ENCODE measurements around the gene UBTD2.
"Not testable (repeated sequence)": the region's sequence is repeated elsewhere in the genome, so short reads cannot be mapped to it uniquely, and the experiment has no call there.

UBTD2 gene

DNA sequence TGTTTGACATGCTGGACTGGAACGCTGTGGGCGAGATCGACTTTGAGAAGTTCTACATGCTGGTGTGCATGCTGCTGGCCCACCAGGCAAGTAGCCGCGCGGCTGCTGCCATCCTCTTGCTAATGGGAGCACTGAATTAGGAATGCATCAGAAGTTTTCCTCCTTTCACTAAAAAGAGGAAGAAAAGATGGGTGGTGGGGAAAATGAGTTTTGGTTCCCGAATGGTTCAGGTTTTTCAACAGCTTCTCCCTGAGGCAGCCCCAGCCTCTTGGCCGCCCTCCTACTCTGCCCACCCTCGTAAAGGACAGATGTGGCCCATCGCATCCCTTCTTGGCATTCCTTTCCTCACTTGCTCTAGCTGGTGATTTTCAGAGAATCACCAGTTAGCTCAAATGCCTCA lies 84.1 kb downstream of the UBTD2 start:
- no peak for FAIRE-seq

GRCh38 chr5:172197775-172198174 lies 85.8 kb downstream of the UBTD2 start:
- FAIRE-seq; DNase-seq (ENCODE audit: insufficient read length, low spot score): not testable (repeated sequence)

More for the DNA sequence above, 84.1 kb downstream of the UBTD2 start:
- DNase-seq (ENCODE audit: insufficient read length, low spot score) = no peak

GRCh38 chr5:172194985-172195774 lies 88.4 kb downstream of the UBTD2 start:
- DNase-seq (ENCODE audit: insufficient read length, low spot score) (no peak), FAIRE-seq (no peak)

DNA sequence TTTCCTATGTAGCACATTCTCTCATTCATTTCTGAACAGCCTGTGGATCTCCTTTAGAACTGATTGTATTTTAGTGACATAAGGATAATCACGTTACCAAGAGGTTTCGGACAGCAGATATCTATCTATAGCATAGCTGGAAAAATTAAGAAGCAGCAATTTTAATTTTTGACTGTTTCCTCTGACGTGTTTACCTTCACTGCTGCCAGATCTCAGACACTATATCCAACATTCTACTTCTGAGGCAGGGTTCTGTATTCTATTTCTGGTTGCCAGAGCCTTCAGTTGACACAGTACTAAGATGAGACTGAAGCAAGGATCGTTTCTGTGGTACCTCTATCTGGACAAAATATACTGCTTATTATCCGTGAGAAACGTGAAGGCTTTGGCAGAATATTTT lies 89.7 kb downstream of the UBTD2 start, which contains the start of gene EFCAB9:
TSS of gene EFCAB9 (plus strand) at position 301 of the 400 bp plus-strand sequence. CDS start at position 302, 1 bp downstream.
- no peak for FAIRE-seq

DNA sequence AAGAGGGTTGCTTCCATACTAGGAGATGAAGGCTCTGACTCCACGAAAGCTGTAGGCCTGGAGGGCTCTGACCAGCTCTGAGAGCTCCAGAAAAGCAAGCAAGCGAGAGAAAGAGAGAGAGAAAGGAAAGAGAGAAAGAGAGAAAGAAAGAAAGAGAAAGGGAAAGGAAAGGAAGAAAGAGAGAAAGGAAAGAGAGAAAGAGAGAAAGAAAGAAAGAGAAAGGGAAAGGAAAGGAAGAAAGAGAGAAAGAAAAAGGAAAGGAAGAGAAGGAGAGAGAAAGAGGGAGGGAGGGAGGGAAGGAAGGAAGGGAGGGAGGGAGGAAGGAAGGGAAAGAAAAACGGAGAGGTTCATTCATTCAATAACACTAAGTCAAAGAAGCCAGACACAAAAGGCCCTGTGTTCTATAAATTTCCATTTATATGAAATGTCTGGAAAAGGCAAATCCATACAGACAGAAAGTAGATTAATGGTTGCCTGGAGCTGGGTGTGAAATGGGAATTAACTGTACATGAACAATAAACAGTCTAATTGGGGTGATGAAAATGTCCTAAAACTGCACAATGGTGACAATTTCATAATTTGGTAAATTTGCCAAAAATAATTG lies 93.8 kb downstream of the UBTD2 start:
- DNase-seq (ENCODE audit: insufficient read length, low spot score) (no peak), FAIRE-seq (no peak)

More for the DNA sequence above, 89.7 kb downstream of the UBTD2 start, which contains the start of gene EFCAB9:
- no peak for DNase-seq (ENCODE audit: insufficient read length, low spot score)

DNA sequence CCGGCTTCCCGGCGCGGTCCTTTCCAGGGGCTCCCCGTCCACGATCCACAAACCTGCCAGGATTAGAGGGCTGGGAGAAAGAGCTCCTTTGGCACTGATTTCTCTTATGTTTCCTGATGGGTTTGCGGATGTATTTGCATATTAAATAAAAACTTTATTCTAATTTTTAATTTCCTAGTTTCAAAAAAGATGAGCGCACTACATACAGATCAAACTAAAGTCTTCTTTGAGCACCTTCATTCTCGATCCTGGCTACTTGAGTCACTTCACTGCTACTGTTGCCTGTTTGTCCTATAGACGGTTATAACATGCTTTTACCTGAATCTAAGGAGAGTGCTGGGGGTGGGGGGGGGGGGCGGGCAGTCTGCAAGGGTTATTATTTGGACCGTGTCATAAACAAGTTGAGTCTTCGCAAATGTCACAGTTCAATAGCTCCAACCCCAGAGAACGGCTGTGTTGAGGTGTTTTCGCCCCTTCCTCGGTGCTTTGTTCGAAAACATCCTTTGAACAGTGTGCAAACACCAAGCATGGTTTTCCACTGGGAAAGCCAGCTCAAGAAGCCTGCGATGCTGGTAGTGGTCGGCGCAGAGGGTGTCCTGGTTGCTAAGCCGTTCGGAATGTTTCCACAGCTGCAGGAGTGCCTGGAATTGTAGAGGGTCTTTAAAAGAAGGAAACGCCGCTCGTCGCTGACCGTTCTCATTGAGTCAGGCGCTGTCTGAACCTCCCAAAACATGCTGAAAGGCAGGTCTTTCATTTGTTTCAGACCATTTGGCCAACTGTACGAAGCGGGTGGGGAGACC lies 94.5 kb downstream of the UBTD2 start:
- FAIRE-seq = no peak

DNA sequence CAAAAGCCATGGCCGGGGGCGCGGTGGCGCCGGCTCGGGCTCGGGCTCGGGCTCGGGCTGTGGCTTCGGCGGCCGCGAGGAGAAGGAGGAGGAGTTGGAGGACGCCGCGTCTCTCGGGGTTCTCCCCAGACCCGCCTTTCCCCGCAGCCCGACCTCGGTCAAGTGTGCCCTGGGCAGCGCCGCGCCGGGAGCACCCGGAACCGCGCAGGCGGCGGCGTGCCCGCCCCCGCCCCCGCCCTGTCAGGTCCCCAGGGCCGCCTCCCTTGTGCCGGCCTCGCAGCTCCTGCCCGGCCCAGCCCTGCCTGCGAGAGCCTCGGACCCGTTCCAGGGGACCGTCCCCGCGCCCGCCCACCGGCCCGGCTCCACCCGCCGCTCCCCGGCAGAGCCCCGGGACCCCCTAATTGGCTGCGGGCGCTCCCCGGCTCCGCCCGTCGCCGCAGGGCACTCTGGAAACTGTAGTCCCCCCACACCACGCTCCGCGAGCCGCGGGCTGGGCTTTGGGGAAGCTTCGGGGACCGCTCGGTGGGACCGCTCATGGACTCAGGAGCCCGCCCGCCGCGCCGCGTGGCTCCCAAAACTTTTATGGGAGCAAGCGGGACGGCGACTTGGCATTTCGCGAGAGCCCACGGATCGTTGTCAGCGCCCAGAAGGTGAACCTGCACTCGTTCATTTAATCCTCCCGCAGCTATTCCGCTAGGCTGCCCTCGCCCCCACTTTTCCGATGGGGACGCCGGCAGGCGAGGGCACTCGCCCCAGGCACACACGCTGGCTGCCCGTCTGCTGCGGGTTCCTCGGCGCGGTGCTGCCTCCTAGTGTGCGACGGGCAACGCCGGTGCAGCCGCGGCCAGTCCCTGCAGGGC lies 95.3 kb downstream of the UBTD2 start, which contains the start of gene STK10:
TSS of gene STK10 (minus strand) at position 192 of the 860 bp plus-strand sequence. CDS start at position 10, 182 bp downstream.
- FAIRE-seq (peak; percentile 86), DNase-seq (ENCODE audit: insufficient read length, low spot score) (peak; percentile 87)

More for the DNA sequence above, 94.5 kb downstream of the UBTD2 start:
- DNase-seq (ENCODE audit: insufficient read length, low spot score) = no peak

DNA sequence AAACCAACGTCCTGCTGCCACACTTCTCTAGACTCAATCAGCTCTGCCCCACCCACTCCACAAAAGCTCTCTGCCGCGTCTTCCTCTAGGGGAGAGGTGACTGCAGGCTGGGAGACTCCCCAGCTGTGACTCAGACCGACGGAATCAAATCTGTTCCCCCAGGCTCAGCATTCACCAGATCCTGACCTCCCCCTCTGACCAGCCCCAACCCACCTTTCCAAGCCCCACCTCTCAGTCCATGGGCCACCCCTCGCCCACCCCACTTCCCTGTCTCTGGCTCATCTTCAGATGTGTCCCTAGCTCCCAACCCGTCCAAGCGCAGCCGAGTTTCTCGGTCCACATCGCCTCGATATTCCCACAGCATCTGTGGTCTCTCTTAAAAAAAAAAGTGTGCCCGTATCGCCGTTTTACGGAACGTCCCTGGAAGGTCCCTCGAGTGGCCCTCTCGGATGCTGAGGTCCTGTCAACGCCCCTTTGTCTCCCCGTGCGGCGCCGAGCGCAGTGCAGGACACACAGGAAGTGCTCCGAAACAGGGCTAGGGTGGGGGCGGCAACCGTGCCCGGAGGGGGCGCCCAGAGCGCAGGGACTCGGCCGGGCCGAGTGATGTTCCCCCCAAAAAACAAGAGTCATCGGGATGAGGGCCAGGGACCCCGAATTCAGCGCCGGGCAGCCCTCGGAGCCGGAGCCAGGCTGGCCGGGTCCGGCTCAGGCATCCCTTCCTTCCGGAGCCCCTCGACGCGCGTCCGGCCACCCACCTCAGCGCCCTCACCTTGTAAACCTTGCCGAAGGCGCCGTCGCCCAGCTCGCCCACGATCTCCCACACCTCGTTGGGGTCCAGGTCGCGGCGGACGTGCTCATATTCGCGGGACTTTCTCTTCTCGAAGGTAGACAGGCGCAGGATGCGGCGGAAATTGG lies 96.2 kb downstream of the UBTD2 start:
- FAIRE-seq (peak; percentile 72), DNase-seq (ENCODE audit: insufficient read length, low spot score) (no peak)

GRCh38 chr5:172186114-172186695 lies 97.4 kb downstream of the UBTD2 start:
- FAIRE-seq = no peak

GRCh38 chr5:172185096-172185461 lies 98.5 kb downstream of the UBTD2 start:
- FAIRE-seq (no peak), DNase-seq (ENCODE audit: insufficient read length, low spot score) (no peak)

More at GRCh38 chr5:172186114-172186695, 97.4 kb downstream of the UBTD2 start:
- no peak for DNase-seq (ENCODE audit: insufficient read length, low spot score)

DNA sequence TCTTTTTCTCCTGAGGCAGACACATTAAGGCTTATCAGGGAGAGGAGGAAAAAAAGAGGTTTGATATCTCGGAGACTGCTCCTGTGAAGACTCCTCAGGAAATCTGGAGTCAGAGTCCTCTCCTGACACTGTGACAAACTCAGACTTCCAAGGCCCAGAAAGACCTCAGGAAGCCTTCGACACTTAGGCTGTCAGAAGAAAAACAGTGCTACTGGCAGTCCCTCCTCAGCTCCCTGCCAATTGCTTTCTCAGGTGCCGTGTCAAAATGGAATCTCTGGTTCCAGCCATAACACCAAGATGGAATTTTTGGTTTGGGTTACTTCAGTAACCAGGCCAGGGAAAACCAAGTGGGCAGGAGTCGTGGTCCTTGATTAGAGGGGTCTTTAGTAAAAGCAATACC lies 99.7 kb downstream of the UBTD2 start:
- no peak for FAIRE-seq
- DNase-seq (ENCODE audit: insufficient read length, low spot score) = no peak

- no peak for DNase-seq (ENCODE audit: insufficient read length, low spot score)
- FAIRE-seq = no peak
Measured at GRCh38 chr5:172182291-172182690, 101.3 kb downstream of the UBTD2 start.

DNA sequence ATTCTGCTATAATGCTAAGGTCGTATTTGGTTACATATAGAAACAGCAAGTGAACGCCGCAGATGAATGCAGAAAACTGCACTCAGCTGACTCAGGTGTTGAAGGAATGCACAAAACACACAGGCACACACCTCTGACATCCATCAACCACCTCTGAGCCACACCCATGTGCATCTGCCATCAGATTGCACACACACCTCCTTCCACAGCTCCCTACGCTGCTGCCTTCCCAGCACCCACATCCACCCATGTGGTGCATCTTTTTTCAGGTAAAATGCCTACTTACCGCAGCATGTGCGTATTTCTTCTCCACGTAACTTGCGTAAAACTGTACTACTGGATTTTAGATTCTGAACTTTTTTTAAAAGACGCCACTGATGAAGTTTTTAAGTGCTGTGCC lies 102.6 kb downstream of the UBTD2 start:
- DNase-seq (ENCODE audit: insufficient read length, low spot score) = no peak
- no peak for FAIRE-seq

GRCh38 chr5:172178991-172179989 lies 104.3 kb downstream of the UBTD2 start:
- no peak for DNase-seq (ENCODE audit: insufficient read length, low spot score)
- FAIRE-seq = peak; percentile 96

GRCh38 chr5:172178301-172178987 lies 105.1 kb downstream of the UBTD2 start:
- DNase-seq (ENCODE audit: insufficient read length, low spot score) = no peak
- no peak for FAIRE-seq

DNA sequence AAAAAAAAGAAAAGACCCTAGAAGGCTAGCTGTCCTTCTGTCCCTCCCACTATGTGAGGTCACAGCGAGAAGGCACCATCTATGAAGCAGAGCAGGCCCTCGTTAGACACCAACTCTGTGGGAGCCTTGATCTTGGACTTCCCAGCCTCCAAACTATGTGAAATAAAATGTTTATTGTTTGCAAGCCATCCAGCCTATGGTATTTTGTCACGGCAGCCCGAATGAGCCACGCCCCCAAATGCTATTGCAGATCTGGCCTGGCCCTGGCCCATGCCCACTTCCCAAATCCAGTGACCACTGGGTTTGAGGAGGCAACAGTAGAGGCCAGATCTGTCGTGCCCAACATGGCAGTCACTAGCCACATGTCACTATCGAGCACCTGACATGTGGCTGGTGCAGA lies 106.4 kb downstream of the UBTD2 start:
- FAIRE-seq = no peak
- no peak for DNase-seq (ENCODE audit: insufficient read length, low spot score)

DNA sequence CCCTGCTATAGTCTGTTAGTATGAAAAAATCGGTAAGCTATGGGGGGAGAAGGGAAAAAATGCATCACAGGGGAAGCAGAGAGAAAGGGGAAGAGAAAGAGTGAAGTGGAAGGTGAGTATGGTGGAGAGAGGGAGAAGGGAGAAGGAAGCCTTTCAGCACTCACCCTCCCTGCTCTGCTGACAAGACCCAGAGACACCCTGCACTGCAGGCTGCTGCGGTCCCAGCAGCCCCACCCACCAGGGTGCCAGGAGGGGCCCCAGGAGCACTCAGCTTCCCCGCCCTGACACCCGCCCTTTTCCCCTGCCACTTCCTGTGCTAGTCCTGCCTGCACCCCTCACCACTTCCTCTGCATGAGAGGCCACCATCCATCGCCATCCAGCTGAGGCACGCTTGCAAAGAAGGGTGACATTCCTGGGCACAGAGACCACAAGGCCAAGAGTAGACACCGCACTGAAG lies 108.3 kb downstream of the UBTD2 start:
- DNase-seq (ENCODE audit: insufficient read length, low spot score) (peak; percentile 62), FAIRE-seq (peak; percentile 96)

Data from GM19239 (cell line).